AG08395 (cell line): ENCODE measurements around the gene RALA.
A peak's percentile ranks its signal among the peaks of the same experiment; 100 is the strongest.
"Not testable (repeated sequence)": the region's sequence is repeated elsewhere in the genome, so short reads cannot be mapped to it uniquely, and the experiment has no call there.

ENCODE experiments used
- DNase-seq: peaks from one replicate; pipeline ENCODE4 v3.0.0; 2012; ENCODE audit warnings: mixed read lengths, low spot score

The RALA gene

DNA sequence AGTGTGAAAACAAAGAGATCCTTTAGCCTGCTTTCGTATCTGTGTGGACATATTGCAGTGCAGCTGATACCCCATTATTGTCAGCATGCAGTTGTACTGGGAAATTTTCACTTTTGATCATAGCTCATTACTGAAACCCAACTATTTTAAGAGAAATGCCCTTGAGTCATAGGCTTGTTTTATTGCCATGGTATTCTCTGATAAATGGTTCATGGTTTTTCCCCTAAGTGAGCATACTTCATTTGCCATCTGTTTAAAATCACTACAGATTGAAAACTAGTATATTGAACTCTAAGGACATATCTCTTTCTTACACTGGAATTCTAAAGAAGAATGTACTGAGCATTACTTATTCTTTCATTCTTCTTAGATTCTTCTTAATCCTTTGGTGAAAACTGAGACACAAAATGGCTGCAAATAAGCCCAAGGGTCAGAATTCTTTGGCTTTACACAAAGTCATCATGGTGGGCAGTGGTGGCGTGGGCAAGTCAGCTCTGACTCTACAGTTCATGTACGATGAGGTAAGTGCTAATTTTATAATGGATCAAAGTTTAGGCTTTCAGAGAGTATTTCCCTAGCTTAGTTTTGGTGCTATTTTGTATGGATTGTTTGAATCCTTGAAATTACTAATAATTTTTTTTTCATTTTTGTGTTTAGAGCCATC is 63.0 kb downstream of the RALA start:
- DNase-seq = peak; percentile 39

DNA sequence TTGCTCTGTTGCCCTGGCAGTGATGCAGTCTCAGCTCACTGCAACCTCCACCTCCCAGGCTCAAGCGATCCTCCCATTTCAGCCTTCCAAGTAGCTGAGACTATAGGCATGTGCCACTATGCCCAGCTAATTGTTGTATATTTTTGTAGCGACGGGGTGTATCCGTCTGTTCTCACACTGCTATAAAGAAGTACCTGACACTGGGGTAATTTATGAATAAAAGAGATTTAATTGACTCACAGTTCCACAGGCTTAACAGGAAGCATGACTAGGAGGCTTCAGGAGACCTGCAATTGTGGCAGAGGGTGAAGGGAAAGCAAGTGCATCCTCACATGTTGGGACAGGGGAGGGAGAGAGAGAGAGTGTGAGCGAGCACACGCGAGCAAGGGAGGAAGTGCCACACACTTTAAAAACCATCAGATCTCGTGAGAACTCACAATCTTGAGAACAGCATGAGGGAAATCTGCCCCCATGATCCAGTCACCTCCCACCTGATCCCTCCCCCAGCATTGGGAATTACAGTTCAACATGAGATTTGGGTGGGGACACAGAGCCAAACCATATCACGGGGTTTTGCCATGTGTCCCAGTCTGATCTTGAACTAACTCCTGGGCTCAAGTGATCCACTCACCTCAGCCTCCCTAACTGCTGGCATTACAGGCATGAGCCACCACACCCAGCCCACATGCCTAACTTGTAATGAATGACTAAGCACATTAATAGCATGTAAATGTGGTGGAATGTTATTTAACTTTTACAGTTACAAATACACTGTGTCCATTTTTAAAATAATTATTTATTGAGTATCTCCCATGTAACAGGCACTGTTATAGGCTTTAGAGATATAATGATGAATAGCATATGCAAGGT is 65.5 kb downstream of the RALA start:
- no peak for DNase-seq

DNA sequence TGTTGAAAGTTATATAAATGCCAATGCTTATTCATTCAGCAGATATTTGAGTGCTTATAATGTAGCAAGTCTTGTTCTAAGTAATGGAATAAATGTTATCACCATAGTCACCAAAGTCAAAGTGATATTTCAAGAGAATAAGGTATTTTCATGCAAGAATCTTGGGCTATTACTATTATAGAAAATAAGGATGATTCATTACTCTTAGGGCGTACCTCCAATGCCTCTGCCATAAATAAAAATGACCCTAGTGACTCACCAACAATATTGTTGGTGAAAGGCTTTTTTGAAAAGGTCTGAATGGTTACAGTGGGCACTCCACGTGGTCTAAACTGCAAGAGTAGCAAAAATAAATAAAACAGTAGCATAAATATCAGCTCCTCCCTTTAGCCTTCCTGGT is 68.4 kb downstream of the RALA start:
- DNase-seq = peak; percentile 34

DNA sequence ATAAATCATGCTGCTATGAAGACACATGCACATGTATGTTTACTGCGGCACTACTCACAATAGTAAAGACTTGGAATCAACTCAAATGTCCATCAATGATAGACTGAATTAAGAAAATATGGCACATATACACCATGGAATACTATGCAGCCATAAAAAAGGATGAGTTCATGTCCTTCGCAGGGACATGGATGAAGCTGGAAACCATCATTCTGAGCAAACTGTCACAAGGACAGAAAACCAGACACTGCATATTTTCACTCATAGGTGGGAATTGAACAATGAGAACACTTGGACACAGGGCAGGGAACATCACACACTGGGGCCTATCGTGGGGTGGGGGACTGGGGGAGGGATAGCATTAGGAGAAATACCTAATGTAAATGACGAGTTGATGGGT is 69.7 kb downstream of the RALA start:
- DNase-seq = not testable (repeated sequence)

DNA sequence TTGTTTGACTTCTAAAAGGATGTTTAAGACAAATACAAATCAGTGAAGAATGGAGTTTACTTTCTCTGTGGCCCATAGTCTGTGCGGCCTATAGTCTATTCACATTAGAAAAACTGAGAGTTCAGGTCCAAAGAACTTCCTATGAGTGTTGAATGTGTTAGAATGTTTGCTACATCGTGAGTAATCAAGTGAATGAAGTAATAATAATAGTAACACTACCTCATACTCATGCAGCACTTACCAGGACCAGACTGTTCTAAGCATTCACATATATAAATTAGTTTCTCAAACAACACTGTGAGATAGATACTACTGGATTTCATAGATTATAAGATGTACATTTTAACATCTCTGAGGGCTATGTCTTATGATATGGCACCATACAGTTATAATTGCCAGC is 70.4 kb downstream of the RALA start:
- no peak for DNase-seq

DNA sequence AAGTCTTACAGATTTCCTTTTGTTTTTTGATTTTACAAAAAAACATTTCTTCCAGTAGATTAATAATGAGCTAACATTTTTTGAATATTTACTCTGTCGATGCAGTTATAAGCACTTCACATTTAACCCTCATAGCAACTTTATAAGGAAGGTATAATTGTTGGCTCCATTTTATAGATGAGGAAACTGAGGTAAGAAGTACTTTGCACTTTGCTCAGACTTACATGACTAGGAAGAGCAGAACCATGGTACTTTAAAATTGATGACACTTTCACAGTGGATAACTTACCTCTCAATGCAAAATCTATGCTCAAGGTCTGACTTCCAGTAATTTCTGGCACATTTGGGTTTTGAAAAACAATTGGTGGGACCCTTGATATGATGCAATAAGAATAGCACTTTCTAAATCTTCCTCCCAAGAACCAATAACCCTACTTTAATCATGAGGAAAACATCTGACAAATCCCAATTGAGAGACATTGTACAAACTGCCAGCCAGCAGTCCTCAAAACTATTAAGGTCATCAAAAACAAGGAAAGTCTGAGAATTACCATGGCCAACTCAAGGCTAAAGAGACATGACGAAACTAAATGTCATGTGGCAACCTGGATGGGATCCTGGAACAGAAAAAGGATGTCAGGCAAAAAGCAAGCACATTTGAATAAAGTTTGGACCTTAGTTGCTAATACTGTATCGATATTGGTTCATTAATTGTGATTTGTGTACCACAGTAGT is 72.6 kb downstream of the RALA start:
- no peak for DNase-seq

DNA sequence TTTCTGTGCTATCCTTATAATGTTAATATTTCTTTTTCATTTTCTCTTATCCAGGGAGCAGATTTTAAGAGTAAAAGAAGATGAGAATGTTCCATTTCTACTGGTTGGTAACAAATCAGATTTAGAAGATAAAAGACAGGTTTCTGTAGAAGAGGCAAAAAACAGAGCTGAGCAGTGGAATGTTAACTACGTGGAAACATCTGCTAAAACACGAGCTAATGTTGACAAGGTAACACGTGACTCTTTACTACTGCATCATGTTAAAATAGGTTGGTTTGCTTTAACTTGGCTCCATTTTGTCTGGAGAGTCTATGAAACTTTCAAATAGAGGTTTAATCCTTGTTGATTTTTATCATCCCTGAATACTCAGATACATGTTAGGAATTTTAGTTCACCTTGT is 73.3 kb downstream of the RALA start:
- DNase-seq = no peak

DNA sequence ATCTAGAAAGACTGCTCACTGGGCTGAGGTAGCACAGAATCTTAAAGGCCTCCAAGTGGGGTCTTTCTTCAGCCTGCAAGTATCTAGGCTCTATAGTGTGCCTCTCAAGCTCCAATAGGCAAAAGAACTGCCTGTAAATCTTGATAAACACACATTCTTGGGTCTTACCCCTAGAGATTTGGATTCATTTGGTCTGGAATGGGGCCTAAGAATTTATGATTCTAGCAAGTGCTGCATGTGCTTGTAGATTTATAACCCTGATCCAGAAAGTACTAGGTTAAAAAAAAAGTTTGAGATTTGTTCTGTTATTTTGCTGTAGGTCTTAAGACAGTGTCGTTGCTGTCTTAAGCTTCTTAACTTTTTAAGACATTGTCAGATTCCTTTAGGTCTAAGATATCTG is 74.1 kb downstream of the RALA start:
- no peak for DNase-seq

DNA sequence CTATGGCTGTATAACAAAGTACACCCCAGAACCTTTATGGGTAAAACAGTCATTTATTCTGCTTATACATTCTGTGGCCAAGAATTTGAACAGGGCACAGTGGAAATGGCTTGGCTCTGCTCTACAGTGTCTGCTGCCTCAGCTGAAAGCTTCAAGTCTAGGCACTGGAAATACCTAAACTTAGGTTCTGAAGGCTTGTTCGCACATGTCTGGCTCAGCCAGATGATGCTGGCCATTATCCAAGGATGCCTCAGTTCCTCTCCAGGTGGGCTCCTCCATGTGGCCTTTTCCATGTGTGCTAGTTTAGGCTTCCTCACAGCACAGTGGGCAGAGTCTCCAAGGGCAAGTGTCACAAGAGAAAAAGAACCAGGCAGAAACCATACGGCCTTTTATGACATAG is 76.8 kb downstream of the RALA start:
- no peak for DNase-seq

DNA sequence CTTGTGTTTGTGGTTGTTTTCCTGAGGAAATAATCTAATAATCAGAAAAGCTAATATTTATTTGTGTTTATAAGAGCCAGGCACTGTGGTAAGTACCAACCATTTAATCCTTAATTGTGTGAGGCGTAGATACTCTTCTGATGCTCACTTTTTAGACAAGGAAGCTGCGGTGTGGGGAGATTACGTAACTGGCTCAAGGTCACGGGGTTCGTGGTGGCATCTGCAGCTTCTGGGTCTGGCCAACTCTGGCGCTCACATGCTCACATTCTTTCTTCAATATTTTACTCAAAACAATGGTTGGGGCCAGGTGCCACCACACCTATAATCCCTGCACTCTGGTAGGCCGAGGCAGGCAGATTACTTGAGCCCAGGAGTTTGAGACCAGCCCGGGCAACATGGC is 77.6 kb downstream of the RALA start:
- no peak for DNase-seq

DNA sequence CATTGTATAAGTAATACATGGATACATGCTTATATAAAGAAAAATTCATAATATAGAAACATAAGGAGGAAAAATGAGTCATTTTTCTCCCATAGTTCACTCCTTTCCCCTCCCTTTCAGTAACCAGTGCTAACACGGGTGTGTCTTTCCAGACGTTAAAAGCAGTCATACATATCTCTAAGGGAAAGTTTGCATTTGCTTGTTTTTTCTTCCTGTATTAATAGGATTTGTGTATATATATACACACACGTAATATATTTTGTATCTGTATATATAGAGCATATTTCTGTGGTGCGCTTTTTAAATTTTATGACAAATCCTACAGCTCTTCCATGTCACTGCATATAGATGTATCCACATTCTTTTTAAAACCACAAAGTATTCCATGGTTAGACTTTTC is 78.8 kb downstream of the RALA start:
- no peak for DNase-seq

DNA sequence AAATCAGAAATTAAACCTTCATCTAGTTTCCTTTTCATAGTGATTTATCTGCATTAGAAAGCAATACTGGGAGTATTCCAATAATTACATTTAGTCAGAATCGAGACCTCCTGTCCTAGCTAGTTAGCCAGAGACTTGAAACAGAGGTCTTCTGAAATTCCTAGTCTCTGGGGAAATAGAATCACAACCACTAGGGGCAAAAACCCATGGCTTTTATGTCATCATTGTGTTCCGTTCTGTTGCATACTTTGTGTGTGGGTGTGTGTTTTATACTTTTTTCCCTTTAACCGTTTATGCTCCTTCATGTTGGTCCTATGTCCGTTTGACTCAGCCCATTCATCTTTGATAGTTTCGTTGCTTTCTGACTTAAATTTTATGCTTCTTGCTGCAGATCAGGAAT is 79.8 kb downstream of the RALA start:
- DNase-seq = no peak

DNA sequence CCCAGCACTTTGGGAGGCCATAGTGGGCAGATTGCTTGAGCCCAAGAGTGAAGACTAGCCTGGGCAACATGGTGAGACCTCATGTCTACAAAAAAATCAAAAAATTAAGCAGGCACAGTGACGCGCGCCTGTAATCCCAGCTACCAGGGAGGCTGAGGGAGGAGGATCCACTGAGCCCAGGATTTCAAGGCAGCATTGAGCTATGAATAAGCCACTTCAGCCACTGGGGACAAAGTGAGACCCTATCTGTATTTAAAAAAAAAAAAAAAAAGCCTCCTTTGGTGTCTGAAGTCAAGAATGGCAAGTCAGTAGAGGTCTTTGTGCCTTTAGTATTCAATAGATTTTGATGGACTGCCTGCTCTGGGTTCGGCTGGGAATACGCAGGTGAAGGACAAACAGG is 85.7 kb downstream of the RALA start:
- no peak for DNase-seq

DNA sequence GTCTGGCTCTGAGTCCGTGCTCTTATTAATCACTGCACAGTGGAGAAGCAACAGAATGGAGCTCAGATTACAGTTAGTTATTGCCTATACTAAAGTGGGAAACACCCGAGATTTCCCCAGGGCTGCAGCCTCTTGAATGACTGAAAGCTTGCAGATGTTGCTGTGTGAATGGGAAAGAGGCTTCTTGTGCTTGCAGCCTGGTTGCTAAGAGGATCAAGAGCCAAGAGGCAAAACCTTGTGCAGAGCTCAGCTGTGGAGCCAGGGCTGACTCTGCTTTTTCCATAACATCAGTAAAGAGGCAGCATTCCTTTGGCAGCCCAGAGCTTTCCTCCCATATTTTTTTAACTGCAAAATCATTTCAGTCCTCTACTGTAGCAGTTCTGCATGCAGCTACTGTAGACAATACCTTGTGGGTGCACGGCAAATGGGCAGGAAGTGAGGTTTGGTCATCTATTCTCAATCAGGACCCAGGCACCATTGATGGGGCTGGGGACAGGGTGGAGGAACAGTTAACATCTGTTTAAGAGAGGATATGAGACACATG is 86.5 kb downstream of the RALA start:
- DNase-seq = peak; percentile 78

DNA sequence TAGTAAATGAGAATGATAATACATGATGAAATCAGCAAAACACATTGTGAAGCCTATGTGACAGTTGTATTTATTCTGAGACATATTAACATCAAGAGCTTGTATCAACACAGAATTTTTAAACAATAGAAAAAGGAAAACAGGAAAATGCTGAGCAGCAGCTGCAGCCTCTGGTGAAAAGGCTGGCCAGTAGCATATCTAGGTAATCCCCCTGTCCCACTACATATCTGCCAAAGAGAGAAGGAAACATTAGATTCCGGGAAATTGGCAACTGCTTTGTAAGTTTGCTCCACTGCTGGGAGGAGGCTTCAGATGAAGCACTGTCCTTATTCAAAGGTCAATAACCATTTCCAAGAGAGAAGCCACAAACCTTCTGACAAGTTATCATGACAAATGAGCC is 89.4 kb downstream of the RALA start:
- no peak for DNase-seq

DNA sequence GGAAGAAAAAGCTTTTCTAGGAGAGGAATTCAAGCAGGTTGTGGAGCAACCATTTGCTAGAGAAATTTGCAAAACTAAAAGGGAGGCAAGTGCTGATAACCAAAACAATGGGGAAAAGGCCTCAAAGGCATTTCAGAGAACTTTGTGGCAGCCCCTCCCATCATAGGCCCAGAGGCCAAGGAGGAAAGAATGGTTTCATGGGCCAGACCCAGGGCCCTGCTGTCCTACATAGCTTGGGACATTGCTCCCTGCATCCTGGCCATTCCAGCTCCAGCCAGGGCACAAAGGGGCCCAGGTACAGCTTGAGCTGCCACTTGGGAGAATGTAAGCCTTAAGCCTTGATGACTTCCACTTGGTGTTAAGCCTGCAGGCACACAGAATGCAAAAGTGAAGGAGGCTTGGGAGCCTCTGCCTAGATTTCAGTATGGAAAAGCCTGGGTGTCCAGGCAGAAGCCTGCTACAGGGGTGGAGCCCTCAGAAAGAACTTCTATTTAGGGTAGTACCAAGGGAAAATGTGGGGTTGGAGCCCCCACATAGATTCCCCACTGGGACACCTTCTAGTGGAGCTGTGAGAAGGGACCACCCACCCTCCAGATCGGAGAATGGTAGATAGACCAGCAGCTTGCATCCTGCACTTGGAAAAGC is 91.2 kb downstream of the RALA start:
- DNase-seq = no peak

DNA sequence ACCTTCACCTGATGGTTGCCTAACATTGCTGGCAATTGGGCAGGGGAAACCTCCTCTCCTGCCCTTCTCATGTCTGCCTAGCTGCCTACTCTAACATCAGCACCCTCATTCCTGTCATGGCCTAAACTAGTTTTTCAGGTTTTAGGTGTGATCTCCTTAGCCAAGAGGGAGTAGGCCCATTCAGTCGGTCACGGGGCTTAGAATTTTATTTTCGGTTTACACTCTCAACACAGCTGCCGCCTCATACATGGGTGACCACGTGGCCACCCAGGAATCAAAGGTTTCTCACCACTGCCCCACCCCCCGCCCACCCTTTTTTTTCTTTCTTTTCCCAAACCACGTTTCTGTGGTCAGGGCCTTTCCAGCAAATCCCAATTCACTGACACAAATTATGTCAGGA is 97.2 kb downstream of the RALA start:
- no peak for DNase-seq

DNA sequence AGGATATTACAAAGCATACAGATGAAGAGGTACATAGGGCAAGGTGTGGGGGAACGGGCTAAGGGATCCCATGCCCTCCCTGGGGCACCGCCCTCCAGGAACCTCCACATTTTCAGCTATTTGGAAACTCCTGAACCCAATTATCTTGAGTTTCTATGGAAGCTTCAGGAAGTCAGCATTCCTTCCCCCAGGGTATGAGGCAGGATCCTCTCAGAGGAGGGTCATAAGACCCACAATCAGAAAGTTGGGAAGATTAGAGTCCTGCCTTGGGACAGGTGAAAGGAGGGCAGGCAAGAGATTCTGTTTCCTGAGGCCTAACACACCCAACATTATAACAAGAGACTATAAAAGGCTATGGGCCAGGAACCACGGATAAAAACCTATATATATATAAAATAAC is 98.0 kb downstream of the RALA start:
- DNase-seq = no peak

DNA sequence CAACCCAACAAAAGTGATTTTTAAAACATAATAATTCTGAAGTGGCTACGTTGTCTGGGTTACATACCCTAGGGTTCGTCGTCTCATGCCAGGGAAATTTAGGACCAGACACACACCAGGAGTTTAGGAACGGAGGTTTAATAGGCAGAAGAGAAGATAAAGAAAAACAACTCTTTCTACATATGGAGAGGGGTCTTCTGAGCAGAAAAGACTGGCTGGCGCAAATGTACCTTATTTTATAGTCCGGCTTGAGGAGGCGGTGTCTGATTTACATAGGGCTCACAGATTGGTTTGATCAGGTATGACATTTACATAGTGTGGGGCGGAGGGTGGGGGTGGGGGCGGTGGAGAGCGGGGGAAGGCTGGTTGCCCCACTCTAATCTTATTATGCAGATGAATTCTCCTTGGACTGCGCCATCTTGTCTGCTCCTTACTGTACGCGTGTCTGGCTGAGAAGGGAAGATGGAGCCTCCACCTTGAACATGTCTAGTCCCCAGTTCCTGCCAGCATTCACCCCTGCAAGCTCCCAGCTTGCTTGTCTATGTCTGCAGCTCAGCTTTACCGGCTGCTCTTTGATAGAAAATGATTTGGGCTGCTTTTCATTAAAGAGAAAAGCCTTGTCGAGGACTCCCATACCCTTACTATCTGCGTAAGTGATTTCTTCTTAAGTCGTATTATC is 98.7 kb downstream of the RALA start:
- DNase-seq = no peak

DNA sequence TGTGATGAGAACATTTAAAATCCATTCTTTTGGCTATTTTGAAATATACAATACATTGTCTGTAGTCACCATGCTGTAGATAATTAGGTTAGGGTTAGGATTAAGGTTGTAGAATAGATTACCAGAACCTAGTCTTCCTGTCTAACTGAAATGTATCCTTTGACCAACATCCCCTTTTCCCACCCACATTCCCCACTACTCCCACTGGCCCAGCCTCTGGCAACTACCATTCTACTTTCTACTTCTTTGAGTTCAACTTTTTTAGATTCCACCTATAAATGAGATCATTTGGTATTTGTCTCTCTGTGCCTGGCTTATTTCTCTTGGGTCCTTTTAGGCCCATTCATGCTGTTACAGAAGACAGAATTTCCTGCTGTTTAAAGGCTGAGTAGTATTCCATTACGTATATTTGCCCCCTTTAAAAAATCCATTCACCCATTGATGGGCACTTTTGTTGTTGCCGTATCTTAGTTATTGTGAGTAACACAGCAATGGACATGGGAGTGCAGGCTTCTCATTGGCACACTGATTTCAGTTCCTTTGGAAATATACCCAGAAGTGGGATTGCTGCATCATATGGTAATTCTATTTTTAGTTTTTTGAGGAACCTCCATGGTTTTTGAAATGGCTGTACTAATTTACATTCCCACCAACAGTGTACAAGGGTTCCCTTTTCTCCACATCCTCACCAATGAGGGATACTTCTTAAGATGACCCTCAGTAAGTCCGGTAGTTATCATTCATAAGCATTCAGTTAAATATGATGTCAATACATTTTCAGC is 104.0 kb downstream of the RALA start:
- no peak for DNase-seq
